Neural cell (in vitro differentiated cells): ENCODE measurements around the gene KCNS1.

Experiments used
- POLR2AphosphoS5 ChIP-seq: IDR thresholded peaks from 2 replicates; pipeline ENCODE4 v1.6.1; 2012
- SMC3 ChIP-seq: fragments of 450-650 bp; conservative IDR thresholded peaks from 2 replicates; pipeline ENCODE4 v1.6.1; 2014; ENCODE audit warnings: antibody characterized with exemption, mild to moderate bottlenecking, moderate library complexity; ENCODE audit not compliant: poor library complexity
- TF ChIP-seq, protein P1 (sequence below): fragments of 450-650 bp; IDR thresholded peaks from 2 replicates; pipeline ENCODE4 v1.5.1; 2014; ENCODE audit warnings: antibody characterized with exemption, mild to moderate bottlenecking, moderate library complexity; ENCODE audit not compliant: poor library complexity, severe bottlenecking

- TF ChIP-seq POLR2AphosphoS5 (no peak), SMC3 (no peak)
- TF ChIP-seq, protein P1, sequence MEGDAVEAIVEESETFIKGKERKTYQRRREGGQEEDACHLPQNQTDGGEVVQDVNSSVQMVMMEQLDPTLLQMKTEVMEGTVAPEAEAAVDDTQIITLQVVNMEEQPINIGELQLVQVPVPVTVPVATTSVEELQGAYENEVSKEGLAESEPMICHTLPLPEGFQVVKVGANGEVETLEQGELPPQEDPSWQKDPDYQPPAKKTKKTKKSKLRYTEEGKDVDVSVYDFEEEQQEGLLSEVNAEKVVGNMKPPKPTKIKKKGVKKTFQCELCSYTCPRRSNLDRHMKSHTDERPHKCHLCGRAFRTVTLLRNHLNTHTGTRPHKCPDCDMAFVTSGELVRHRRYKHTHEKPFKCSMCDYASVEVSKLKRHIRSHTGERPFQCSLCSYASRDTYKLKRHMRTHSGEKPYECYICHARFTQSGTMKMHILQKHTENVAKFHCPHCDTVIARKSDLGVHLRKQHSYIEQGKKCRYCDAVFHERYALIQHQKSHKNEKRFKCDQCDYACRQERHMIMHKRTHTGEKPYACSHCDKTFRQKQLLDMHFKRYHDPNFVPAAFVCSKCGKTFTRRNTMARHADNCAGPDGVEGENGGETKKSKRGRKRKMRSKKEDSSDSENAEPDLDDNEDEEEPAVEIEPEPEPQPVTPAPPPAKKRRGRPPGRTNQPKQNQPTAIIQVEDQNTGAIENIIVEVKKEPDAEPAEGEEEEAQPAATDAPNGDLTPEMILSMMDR, result no peak
These were observed 3.3 kb downstream of the KCNS1 start for GRCh38 chr20:45097485-45098102.
